Measurements from ENCODE around the gene S100P.

S100P gene

GRCh38 chr4:6732441-6733357 lies 39.0 kb downstream of the S100P start:
- no peak for DNase-seq (ENCODE audit: insufficient read length, low spot score)
- no peak for FAIRE-seq
- no peak for TF ChIP-seq CTCF (IDR thresholded peaks at IDR 0.05; ENCODE audit: insufficient read depth, missing control alignments)

GRCh38 chr4:6733358-6734164 lies 39.9 kb downstream of the S100P start:
- FAIRE-seq, result no peak
- DNase-seq (ENCODE audit: insufficient read length, low spot score), result peak; percentile 1
- no peak for TF ChIP-seq CTCF (IDR thresholded peaks at IDR 0.05; ENCODE audit: insufficient read depth, missing control alignments)

GRCh38 chr4:6734165-6734786 lies 40.6 kb downstream of the S100P start:
- FAIRE-seq (no peak), DNase-seq (ENCODE audit: insufficient read length, low spot score) (no peak)
- TF ChIP-seq CTCF (IDR thresholded peaks at IDR 0.05; ENCODE audit: insufficient read depth, missing control alignments), result no peak

GRCh38 chr4:6739920-6740319 lies 46.2 kb downstream of the S100P start:
- no peak for TF ChIP-seq CTCF (IDR thresholded peaks at IDR 0.05; ENCODE audit: insufficient read depth, missing control alignments)
- FAIRE-seq (no peak), DNase-seq (ENCODE audit: insufficient read length, low spot score) (no peak)

- FAIRE-seq, result no peak
- no peak for DNase-seq (ENCODE audit: insufficient read length, low spot score)
- TF ChIP-seq CTCF (IDR thresholded peaks at IDR 0.05; ENCODE audit: insufficient read depth, missing control alignments), result no peak
Observed at GRCh38 chr4:6740347-6740746, 46.7 kb downstream of the S100P start.

GRCh38 chr4:6742507-6742906 lies 48.8 kb downstream of the S100P start:
- no peak for DNase-seq (ENCODE audit: insufficient read length, low spot score)
- FAIRE-seq, result no peak
- no peak for TF ChIP-seq CTCF (IDR thresholded peaks at IDR 0.05; ENCODE audit: insufficient read depth, missing control alignments)

All from D721Med (cell line).